ENCODE results near the gene UPK1B. TPM values are rescaled to one million over a fixed set of nuclear protein-coding genes. Genes with fewer than 3 reads are reported as not detected.

The UPK1B gene
- total RNA-seq, 2 experiments from 2014 or later, result not detected

GRCh38 chr3:119236756-119237155 is 63.4 kb downstream of the UPK1B start:
- Histone ChIP-seq H3K4me1 (ENCODE audit: insufficient read depth, low read length, poor library complexity, severe bottlenecking) (peaks cover 13% of the 10 kb centered on the region), H4K20me1 (ENCODE audit: insufficient read depth, low read length) (no peaks in the 10 kb centered on the region), H3K4me2 (ENCODE audit: low read length) (no peak overlapping the region), H3K9me2 (ENCODE audit: insufficient read depth, low read length) (no peaks in the 10 kb centered on the region), H3K4me3 (ENCODE audit: low read depth, low read length, poor library complexity, severe bottlenecking) (no peak overlapping the region), H3K36me3 (ENCODE audit: insufficient read depth, low read length) (peaks cover 52% of the 10 kb centered on the region), H3K9me3 (ENCODE audit: low read length) (no peaks in the 10 kb centered on the region), H3K27ac (ENCODE audit: low read depth, low read length, poor library complexity, severe bottlenecking) (no peak overlapping the region), H2AFZ (ENCODE audit: low read length) (no peak overlapping the region), H3K79me2 (ENCODE audit: insufficient read depth, low read depth, low read length) (peaks cover 27% of the 10 kb centered on the region; the same call in 1 of the 2 replicates)
- no peak for TF ChIP-seq CTCF (conservative IDR thresholded peaks at IDR 0.05; ENCODE audit: low read length)
- TF ChIP-seq EZH2phosphoT487 (IDR thresholded peaks at IDR 0.05; ENCODE audit: borderline replicate concordance, low read depth, low read length), result no peak
- BruUV-seq (replicated peaks), result no TSS peak
- intact Hi-C loops (cut with micrococcal nuclease; ENCODE audit: unreplicated experiment), result no loop called here
- no peak for DNase-seq (ENCODE audit: low spot score)
- CTCF ChIA-PET (ENCODE audit: unreplicated experiment), result no interaction called here
- POLR2A ChIA-PET, result interaction anchor here (1.3 kb wide), 1 partner anchor 88 kb away, joined by 3 read pairs; no protein-coding TSS in a partner anchor

- Histone ChIP-seq H3K9me3 (ENCODE audit: low read length) (no peaks in the 10 kb centered on the region), H4K20me1 (ENCODE audit: insufficient read depth, low read length) (no peaks in the 10 kb centered on the region), H3K79me2 (ENCODE audit: insufficient read depth, low read depth, low read length) (peaks cover 27% of the 10 kb centered on the region; the same call in 1 of the 2 replicates), H3K4me1 (ENCODE audit: insufficient read depth, low read length, poor library complexity, severe bottlenecking) (peaks cover 13% of the 10 kb centered on the region), H3K36me3 (ENCODE audit: insufficient read depth, low read length) (peaks cover 47% of the 10 kb centered on the region), H3K27ac (ENCODE audit: low read depth, low read length, poor library complexity, severe bottlenecking) (no peak overlapping the region), H3K9me2 (ENCODE audit: insufficient read depth, low read length) (no peaks in the 10 kb centered on the region), H2AFZ (ENCODE audit: low read length) (no peak overlapping the region), H3K4me2 (ENCODE audit: low read length) (no peak overlapping the region), H3K4me3 (ENCODE audit: low read depth, low read length, poor library complexity, severe bottlenecking) (no peak overlapping the region)
- POLR2A ChIA-PET, result interaction anchor here (0.6 to 1.3 kb wide), 3 partner anchors 41 to 88 kb away, joined by 3 to 4 read pairs (median 3); no protein-coding TSS in a partner anchor
- CTCF ChIA-PET (ENCODE audit: unreplicated experiment), result no interaction called here
- BruUV-seq (replicated peaks), result no TSS peak
- intact Hi-C loops (cut with micrococcal nuclease; ENCODE audit: unreplicated experiment), result no loop called here
- no peak for TF ChIP-seq EZH2phosphoT487 (IDR thresholded peaks at IDR 0.05; ENCODE audit: borderline replicate concordance, low read depth, low read length)
- TF ChIP-seq CTCF (conservative IDR thresholded peaks at IDR 0.05; ENCODE audit: low read length), result no peak
- DNase-seq (ENCODE audit: low spot score), result no peak
Observed at GRCh38 chr3:119237299-119237698, 63.9 kb downstream of the UPK1B start.

GRCh38 chr3:119238363-119238762 is 65.0 kb downstream of the UPK1B start:
- intact Hi-C loops (cut with micrococcal nuclease; ENCODE audit: unreplicated experiment), result no loop called here
- H3K4me1 ChIP-seq (ENCODE audit: insufficient read depth, low read length, poor library complexity, severe bottlenecking), result peaks cover 13% of the 10 kb centered on the region
- H3K9me3 ChIP-seq (ENCODE audit: low read length), result no peaks in the 10 kb centered on the region
- H3K79me2 ChIP-seq (ENCODE audit: insufficient read depth, low read depth, low read length), result peaks cover 27% of the 10 kb centered on the region; the same call in 1 of the 2 replicates
- ChIA-PET CTCF (ENCODE audit: unreplicated experiment) (no interaction called here), POLR2A (no interaction called here)
- no TSS peak for BruUV-seq (replicated peaks)
- H2AFZ ChIP-seq (ENCODE audit: low read length), result no peak overlapping the region
- no peak overlapping the region for H3K4me3 ChIP-seq (ENCODE audit: low read depth, low read length, poor library complexity, severe bottlenecking)
- peaks cover 37% of the 10 kb centered on the region for H3K36me3 ChIP-seq (ENCODE audit: insufficient read depth, low read length)
- no peak for DNase-seq (ENCODE audit: low spot score)
- H3K27ac ChIP-seq (ENCODE audit: low read depth, low read length, poor library complexity, severe bottlenecking), result no peak overlapping the region
- H4K20me1 ChIP-seq (ENCODE audit: insufficient read depth, low read length), result no peaks in the 10 kb centered on the region
- H3K9me2 ChIP-seq (ENCODE audit: insufficient read depth, low read length), result no peaks in the 10 kb centered on the region
- TF ChIP-seq CTCF (conservative IDR thresholded peaks at IDR 0.05; ENCODE audit: low read length) (no peak), EZH2phosphoT487 (IDR thresholded peaks at IDR 0.05; ENCODE audit: borderline replicate concordance, low read depth, low read length) (no peak)
- 0 out of 2 replicates have a peak overlapping the region, but pooled peaks have one; percentile 1 for H3K4me2 ChIP-seq (ENCODE audit: low read length)

All from OCI-LY7 (cell line).